DMS 273 (cell line): ENCODE results near the gene SPIN1.

Experiments
- DNase-seq: peaks from one replicate; lab custom pipeline; 2025; ENCODE audit not compliant: unreplicated experiment; lab: John Stamatoyannopoulos, UW

SPIN1 gene

DNA sequence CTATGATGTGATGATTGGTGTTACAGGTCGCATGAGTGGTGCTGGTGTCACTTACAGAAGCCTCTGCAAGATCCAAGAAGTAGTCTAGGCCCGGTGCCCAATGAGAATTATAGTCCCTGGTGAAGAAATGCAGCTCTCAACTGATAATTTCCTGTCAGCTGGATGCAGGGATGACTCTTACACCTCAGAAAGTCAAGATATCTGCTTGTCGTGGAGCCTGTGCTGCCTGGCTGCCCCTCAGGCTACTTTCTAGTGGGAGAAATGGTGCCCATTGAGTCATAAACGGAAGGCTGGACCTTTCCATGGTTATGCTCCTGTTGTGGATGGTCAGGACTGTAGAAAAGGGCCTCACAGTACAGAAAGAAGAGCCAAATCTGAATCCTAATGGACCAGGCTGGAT, 99.9 kb downstream of the SPIN1 start:
- DNase-seq, result no peak

DNA sequence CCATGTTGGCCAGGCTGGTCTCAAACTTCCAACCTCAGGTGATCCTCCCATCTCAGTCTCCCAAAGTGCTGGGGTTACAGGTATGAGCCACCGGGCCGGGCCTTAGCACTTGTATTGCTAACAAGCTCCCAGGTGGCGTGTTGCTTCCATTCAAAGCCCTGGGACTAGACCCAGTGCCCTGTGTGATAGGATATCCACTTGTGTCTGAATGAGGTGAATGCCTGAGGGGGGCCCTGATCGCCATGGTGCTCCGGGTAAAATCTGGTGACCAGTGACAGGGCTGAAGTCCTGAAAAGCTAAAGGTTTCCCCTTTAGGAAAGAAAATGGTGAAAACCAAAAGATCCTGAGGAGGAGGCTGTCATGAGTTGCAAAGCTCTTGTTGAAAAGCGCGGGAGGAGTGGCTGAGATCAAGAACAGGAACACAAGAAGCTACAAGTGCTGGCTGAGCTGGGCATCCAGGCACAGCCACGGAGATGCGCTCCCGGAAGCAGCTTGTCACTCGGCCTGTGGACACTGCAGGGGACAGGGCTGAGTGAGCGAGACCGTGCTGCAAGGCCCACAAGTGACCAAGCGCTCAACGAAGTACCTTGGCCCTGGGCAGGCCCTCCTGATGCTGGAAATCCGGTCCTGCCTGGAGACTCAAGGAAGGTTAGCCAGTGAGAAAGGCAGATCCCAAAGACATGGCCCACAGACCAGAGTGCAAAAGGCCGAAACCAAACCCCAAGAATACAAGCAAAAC, 106.9 kb downstream of the SPIN1 start:
- no peak for DNase-seq

DNA sequence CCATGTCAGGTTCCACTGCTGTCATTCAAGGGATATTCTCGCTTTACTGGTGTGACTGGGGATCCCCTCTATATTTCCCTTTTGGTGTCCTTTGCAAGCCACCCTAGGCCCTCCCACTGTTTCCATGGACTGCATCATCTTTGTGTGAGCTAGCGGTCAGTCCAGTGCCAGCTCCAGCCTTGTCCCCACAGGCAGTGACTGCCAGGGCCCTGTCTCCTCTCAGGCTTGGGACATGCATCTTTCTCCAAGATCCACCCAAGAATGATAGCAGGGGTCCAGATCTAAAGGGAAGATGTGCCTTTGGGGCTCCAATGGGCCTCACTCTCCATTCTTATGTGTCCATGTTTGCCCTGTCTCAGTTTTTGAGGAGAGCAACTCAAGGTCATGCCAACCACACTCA, 109.0 kb downstream of the SPIN1 start:
- DNase-seq, result no peak

DNA sequence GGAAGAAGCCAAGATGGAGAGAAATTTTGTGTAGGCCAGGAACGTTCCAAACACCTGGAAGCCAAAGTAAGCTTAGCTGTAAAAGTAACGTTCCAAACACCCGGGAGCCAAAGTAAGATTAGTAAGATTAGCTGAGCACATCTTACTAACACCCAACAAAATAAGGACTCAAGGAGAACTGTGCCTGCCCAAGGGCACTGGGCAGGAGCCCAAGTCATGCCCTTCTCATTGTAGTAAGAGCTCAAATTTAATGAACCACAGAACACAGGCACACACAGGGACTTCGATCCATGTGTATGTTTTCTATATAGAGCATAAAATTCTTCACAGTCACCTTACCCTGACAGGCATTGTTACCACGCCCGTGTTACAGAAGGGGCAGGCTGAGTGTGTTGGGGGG, 110.6 kb downstream of the SPIN1 start:
- DNase-seq, result no peak

DNA sequence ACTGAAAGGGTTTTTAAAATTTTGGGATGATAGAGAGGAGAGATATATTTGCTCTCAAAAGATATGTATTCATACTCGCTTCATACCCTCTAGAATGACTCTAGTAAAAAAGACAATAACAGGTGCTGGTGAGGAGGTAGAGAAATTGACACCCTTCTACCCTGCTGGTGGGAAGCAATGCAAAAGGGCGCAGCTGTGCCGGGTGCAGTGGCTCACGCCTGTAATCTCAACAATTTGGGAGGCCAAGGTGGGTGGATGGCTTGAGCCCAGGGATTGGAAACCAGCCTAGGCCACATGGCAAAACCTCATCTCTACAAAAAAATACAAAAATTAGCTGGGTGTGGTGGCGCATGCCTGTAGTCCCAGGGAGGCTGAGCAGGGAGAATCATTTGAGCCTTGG, 112.8 kb downstream of the SPIN1 start:
- no peak for DNase-seq

DNA sequence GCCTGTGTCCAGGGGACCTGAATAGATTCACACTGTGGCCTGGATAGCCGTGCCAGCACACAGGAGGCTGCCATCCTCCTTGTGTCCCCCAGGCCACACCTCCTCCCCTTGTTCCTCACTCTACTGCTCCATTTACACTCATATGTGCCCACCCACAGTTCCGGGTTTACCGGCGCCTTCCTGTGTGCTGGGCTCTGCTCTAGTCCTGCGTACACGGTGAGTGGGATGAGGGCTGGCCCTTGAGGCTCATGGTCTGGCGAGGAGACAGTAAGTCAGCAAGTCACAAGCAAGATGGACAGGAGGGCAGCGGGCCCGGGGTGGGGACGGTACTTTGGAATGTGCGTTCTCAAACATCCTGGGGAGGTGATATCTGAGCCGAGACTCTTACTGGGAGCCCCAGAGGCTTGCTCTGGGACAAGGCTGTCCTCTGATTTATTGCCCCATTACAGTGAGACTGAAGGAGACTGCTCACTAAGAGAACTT, 114.3 kb downstream of the SPIN1 start:
- no peak for DNase-seq

DNA sequence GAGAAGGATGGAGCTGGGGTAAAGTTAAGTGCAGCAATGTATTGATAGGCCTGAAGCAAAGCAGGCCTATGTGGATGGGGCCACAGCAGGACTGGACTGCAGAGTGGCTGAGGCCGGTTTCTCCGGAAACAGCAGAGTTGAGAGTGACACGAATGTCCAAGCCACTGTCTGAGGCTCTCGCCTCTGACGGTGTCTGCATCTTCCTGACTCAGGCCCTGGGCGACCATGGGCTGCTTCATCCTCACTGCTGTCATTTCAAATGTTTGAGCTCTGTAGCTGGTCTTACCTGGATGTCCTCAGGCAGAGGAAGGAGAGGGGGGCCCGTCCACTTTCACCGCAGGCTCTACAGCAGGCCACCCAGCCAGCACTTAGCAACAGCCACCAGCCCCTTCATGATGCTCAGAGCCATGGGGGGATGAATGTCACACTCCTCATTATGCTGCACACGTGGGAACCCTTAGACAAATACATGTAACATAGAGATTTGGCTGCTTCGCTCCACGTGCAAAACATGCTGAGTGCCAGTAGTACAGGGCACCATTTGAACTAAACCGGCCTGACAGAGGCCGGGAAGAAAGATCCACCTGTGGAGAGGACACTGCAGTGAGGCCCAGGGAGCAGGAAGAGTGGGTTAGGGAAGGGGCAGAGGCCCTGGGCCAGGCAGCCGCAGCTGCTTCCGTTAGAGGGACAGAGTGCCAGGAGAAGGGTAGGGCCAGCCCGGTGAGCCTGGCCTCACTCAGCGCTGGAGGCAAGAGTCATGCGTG, 115.0 kb downstream of the SPIN1 start:
- DNase-seq, result no peak

DNA sequence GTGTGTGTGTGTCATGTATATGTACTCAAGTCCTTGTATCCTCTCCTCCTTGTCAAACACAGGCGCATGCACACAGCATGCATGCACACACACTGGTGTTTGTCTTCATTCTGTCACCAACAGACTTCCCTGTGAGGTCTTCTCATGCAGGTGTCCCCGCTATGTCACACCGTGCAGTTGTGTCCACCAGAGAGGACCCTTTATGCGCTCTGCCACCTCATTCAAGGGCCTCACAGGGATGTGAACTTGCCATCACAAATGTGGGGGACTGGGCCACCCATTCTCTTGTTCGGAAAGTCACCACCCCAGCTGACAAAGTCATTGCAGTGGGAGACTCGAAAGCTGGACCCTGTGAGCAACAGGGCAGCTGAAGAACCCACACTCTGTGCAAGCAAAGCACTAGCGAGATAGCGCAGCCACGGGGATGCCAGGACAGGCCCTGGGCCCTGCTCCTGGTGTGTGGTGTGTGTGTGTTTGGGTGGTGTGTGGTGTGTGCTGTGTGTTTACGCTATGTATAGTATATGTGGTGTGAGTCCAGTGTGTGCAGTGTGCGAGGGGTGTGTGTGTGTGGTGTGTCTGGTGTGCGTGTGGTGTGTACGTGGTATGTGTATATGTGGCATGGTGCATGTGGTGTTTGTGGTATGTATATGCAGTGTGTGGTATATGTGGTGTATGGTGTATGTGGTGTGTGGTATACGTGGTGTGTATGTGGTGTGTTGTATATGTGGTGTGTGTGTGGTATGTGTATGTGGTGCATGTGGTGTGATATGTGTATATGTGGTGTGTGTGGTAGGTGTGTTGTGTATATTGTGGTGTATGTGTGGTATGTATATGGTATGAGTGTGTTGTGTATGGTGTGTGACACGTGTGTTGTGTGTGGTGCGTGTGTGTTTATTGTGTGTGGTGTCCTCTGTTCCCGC, 115.9 kb downstream of the SPIN1 start:
- DNase-seq, result no peak

DNA sequence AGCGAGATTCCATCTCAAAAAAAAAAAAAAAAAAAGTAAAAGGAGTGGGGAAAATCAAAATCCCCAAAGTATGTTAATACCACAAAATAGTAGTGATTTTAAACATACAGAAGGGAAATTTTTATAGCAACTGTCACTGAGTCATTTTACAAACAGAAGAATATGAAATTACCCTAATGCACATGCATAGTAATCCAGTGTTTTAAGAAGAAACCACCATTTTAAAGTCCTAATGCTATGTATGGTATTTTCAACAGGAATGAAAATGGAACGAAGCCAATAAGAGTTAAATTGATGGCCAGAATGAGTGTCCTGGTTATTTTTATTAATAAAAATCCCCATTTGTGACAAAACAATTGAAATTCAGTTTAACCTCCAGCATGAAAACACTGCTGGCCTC, 120.1 kb downstream of the SPIN1 start:
- DNase-seq, result no peak

DNA sequence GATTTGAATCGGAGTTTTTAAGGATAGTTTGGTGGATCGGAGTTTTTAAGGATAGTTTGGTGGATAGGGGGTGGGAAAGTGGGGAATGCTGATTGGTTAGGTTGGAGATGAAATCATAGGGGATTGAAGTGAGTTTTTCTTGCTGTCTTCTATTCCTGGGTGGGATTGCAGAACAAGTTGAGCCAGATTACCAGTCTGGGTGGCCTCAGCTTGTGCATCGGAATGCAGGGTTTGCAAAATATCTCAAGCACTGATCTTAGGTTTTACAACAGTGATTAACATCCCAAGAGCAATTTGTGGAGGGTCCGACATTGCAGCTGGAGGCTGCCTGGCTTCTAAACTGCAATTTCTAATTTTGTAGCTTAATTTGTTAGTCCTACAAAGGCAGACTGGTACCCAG, 123.7 kb downstream of the SPIN1 start:
- DNase-seq, result no peak

DNA sequence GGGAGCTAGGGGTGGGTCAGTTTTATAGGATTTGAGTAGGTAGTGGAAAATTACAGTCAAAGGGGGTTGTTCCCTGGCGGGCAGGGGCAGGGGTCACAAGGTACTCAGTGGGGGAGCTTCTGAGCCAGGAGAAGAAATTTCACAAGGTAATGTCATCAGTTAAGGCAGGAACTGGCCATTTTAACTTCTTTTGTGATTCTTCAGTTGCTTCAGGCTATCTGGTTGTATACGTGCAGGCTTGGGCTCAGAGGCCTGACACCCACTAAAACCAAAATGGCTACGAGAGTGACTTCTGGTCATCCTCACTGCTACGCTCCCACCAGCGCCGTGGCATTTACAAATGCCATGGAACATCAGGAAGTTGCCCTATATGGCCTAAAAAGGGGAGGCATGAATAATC, 126.0 kb downstream of the SPIN1 start:
- DNase-seq, result no peak

DNA sequence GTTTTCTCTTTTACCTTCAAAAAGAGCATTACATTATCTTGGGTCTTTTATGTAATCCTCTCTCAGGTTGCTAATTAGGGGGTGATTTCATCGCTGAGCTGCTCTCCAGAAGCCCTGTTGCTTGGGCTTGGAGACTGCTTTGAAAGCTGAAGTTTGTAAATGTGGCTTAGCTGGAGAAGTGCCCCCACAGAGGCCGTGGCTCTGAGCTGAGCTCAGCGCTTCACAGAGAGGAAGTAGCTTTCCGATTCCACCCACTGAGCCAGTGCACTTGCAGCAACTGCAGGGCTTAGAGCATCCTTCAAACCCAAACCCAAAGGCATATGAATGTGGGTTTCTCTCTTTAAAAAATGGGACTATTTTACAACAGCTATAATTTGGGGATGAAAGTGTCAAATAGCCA, 133.1 kb downstream of the SPIN1 start:
- DNase-seq, result no peak

DNA sequence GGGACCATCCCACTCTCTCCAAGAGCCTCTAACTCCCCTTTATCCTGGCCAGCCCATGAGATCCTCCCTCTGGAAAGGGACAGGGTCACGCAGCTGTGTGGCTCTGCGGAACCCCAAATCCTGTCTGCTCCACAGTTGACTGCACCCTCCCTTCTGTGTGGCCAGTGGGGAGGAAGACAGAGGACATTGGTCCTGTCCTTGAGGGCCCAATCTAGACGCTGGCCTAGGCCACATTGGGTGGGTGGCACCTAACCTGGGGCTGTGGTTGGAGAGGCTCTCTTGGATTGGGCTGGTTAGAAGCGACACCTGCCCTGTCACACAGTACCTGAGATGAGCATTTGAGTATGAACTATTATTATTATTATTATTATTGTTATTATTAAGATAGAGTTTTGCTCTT, 134.1 kb downstream of the SPIN1 start:
- DNase-seq, result no peak

DNA sequence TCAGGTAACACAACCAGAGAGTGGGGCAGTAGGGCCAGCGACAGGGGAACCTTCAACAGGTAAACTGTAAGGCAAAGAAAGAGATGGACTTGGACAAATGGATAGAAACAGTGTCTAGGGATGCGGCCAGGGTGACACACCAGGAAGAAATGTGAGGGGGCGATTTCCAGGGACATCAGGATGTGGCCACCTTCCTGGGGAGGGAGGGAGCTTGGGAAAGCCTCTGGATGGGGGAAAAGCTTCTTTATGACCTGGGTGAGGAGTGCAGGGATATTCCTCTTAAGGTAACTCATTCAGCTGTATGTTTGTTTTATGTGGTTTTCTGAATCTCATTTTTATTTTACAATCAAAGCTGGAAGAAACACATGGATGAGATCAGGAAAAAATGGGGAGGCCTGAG, 134.8 kb downstream of the SPIN1 start:
- DNase-seq, result no peak

DNA sequence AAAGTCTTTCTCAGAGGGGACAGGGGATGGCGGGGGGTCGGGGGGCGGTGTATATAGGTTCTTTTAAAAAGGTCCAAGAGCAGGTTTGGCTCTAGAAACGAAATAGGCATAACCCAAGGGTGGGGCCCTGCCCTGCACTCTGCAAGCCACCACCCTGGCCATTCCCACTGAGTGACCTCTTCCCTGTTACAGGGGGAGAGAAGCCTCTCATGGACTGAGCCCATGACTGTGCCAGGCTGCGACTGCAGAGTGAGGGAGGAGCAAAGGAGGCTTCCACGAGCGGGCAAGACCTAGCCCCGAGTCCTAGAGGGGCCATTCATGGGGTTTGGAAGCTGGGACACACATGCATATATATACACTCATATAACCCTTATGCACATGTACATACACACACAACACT, 136.7 kb downstream of the SPIN1 start:
- DNase-seq, result no peak

DNA sequence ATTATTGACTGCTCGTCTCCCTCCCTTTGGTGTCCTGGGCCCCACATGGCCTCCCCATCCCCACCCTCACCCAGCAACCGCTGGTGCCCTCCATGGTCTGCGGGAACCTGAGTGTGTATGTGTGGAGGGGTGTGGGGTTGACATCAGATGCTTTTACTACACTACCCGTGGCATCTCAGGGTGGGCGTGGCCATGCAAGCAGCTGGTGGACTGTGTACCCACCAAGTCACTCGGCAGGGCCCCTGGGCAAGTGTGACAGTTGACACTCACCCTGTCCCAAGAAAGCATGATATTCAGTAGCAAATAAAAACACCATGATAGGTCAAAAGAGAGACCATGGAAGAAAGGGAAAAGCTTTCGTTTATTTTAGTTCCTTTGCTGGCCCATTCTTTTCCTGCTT, 139.4 kb downstream of the SPIN1 start:
- no peak for DNase-seq
